ENCODE results near the gene DEPP1. TPM values are rescaled to one million over a fixed set of nuclear protein-coding genes. Genes with fewer than 3 reads are reported as not detected.

DEPP1 gene
- total and polyA plus RNA-seq, 3 donors from 2014 or later, result 29.1 to 84.9 (median 33.1) TPM

GRCh38 chr10:44981172-44982113 is 2.8 kb upstream of the DEPP1 start:
- peak; percentile 70 for DNase-seq
- TF ChIP-seq CTCF (IDR thresholded peaks at IDR 0.05) (no peak), POLR2A (IDR thresholded peaks at IDR 0.05) (no peak)
- WGBS, 2 donors, result 68 to 75% methylated on average over 9 to 11 of the region's 11 CpGs
- Histone ChIP-seq H3K36me3 (ENCODE audit: low read depth, missing control alignments) (no peaks in the 10 kb centered on the region), H3K9me3 (no peaks in the 10 kb centered on the region), H3K4me3 (no peak overlapping the region), H3K4me1 (peaks cover 63% of the 10 kb centered on the region), H3K27me3 (no peaks in the 10 kb centered on the region), H3K27ac (peak overlapping the region; percentile 81 to 88)
- intact Hi-C loops (cut with DNase I; ENCODE audit: low total_unique reads), result no loop called here

GRCh38 chr10:44980309-44981171 is 1.9 kb upstream of the DEPP1 start:
- Histone ChIP-seq H3K4me1 (peaks cover 61% of the 10 kb centered on the region), H3K36me3 (ENCODE audit: low read depth, missing control alignments) (no peaks in the 10 kb centered on the region), H3K4me3 (no peak overlapping the region), H3K27me3 (no peaks in the 10 kb centered on the region), H3K9me3 (no peaks in the 10 kb centered on the region), H3K27ac (peak overlapping the region; percentile 81 to 88)
- WGBS, 2 donors, result 78 to 86% methylated on average over 8 to 14 of the region's 14 CpGs
- no peak for TF ChIP-seq POLR2A (IDR thresholded peaks at IDR 0.05)
- TF ChIP-seq CTCF (IDR thresholded peaks at IDR 0.05), result no peak
- intact Hi-C loops (cut with DNase I; ENCODE audit: low total_unique reads), result no loop called here
- no peak for DNase-seq

- WGBS, 2 donors, result 87 to 91% methylated on average over 11 to 13 of the region's 13 CpGs
- Histone ChIP-seq H3K9me3 (no peaks in the 10 kb centered on the region), H3K27ac (peak overlapping the region; percentile 81 to 88), H3K4me1 (peaks cover 53% of the 10 kb centered on the region), H3K4me3 (no peak overlapping the region), H3K36me3 (ENCODE audit: low read depth, missing control alignments) (no peaks in the 10 kb centered on the region), H3K27me3 (no peaks in the 10 kb centered on the region)
- TF ChIP-seq CTCF (IDR thresholded peaks at IDR 0.05), result no peak
- TF ChIP-seq POLR2A (IDR thresholded peaks at IDR 0.05), result no peak
- intact Hi-C loops (cut with DNase I; ENCODE audit: low total_unique reads), result loop anchor here (5.0 kb wide), 1 partner anchor 47 kb away; no protein-coding TSS in a partner anchor
- no peak for DNase-seq
Measured at GRCh38 chr10:44979281-44980191, 927 bp upstream of the DEPP1 start.

GRCh38 chr10:44978213-44978569 is 418 bp downstream of the DEPP1 start:
- Histone ChIP-seq H3K9me3 (no peaks in the 10 kb centered on the region), H3K4me1 (peaks cover 61% of the 10 kb centered on the region), H3K27ac (peak overlapping the region; percentile 81 to 88), H3K4me3 (peak overlapping the region; percentile 49 to 77), H3K36me3 (ENCODE audit: low read depth, missing control alignments) (no peaks in the 10 kb centered on the region), H3K27me3 (no peaks in the 10 kb centered on the region)
- intact Hi-C loops (cut with DNase I; ENCODE audit: low total_unique reads), result loop anchor here (5.0 kb wide), 1 partner anchor 46 kb away; no protein-coding TSS in a partner anchor
- WGBS, 2 donors, result 33 to 41% methylated on average over 4 of the region's 4 CpGs
- TF ChIP-seq POLR2A (IDR thresholded peaks at IDR 0.05), result no peak
- no peak for TF ChIP-seq CTCF (IDR thresholded peaks at IDR 0.05)
- DNase-seq, result no peak
